SK-N-SH treated with all-trans-retinoic acid at 6 μM for 48 hours (cell line): Measurements from ENCODE around the gene TIAM1.

ENCODE experiments used
- ATAC-seq: fragments of 200-7000 bp; cut with Tn5 transposase; 3 replicates; pipeline ENCODE4 v1.9.1; 2020; ENCODE audit warnings: mild to moderate bottlenecking, moderate library complexity
- ARNTL ChIP-seq: fragments of 450-650 bp; formaldehyde crosslinking; IDR thresholded peaks from 2 replicates; pipeline ENCODE4 v1.5.0; 2020; ENCODE audit warnings: low read depth, mild to moderate bottlenecking, moderate library complexity, borderline replicate concordance
- CREB5 ChIP-seq: fragments of 250-450 bp; sonication (Bioruptor Pico); IDR thresholded peaks from 2 replicates; pipeline ENCODE4 v1.5.1; 2020; ENCODE audit warnings: low read depth, mild to moderate bottlenecking, moderate library complexity
- CSRNP3 ChIP-seq: fragments of 250-450 bp; sonication (Bioruptor Pico); IDR thresholded peaks from 2 replicates; pipeline ENCODE4 v1.5.1; 2021; ENCODE audit warnings: mild to moderate bottlenecking, moderate library complexity
- ESRRG ChIP-seq: fragments of 250-450 bp; sonication (Bioruptor Pico); IDR thresholded peaks from 2 replicates; pipeline ENCODE4 v1.6.1; 2021; ENCODE audit warnings: mild to moderate bottlenecking
- GLIS3 ChIP-seq: fragments of 250-450 bp; sonication (Bioruptor Pico); IDR thresholded peaks from 2 replicates; pipeline ENCODE4 v1.5.0; 2020; ENCODE audit warnings: mild to moderate bottlenecking, moderate library complexity
- OSR1 ChIP-seq: fragments of 250-450 bp; sonication (Bioruptor Pico); IDR thresholded peaks from 2 replicates; pipeline ENCODE4 v1.8.0; 2022; ENCODE audit warnings: moderate library complexity, mild to moderate bottlenecking, inconsistent platforms
- PATZ1 ChIP-seq: fragments of 250-450 bp; sonication (Bioruptor Pico); IDR thresholded peaks from 2 replicates; pipeline ENCODE4 v1.8.0; 2020; ENCODE audit warnings: mild to moderate bottlenecking, moderate library complexity, borderline replicate concordance
- POU6F1 ChIP-seq: fragments of 250-450 bp; sonication (Bioruptor Pico); IDR thresholded peaks from 2 replicates; pipeline ENCODE4 v1.8.0; 2021; ENCODE audit warnings: low read depth, mild to moderate bottlenecking, moderate library complexity, borderline replicate concordance
- PPARA ChIP-seq: fragments of 250-450 bp; sonication (Bioruptor Pico); IDR thresholded peaks from 2 replicates; pipeline ENCODE4 v1.5.0; 2020; ENCODE audit warnings: mild to moderate bottlenecking, borderline replicate concordance
- TCF4 ChIP-seq: fragments of 250-450 bp; sonication (Bioruptor Pico); IDR thresholded peaks from 2 replicates; pipeline ENCODE4 v1.8.0; 2021; ENCODE audit warnings: mild to moderate bottlenecking, moderate library complexity, borderline replicate concordance
- TOX ChIP-seq: fragments of 250-450 bp; sonication (Bioruptor Pico); IDR thresholded peaks from 2 replicates; pipeline ENCODE4 v1.8.0; 2021; ENCODE audit warnings: mild to moderate bottlenecking, moderate library complexity, borderline replicate concordance
- TSHZ2 ChIP-seq: fragments of 250-450 bp; sonication (Bioruptor Pico); IDR thresholded peaks from 2 replicates; pipeline ENCODE4 v1.5.0; 2020; ENCODE audit warnings: mild to moderate bottlenecking, moderate library complexity
- ZC3H10 ChIP-seq: fragments of 250-450 bp; sonication (Bioruptor Pico); IDR thresholded peaks from 2 replicates; pipeline ENCODE4 v1.5.1; 2021; ENCODE audit warnings: mild to moderate bottlenecking, moderate library complexity
- ZFP3 ChIP-seq: fragments of 250-450 bp; sonication (Bioruptor Pico); IDR thresholded peaks from 2 replicates; pipeline ENCODE4 v1.5.0; 2020; ENCODE audit warnings: mild to moderate bottlenecking, moderate library complexity
- ZFP30 ChIP-seq: fragments of 450-650 bp; formaldehyde crosslinking; IDR thresholded peaks from 2 replicates; pipeline ENCODE4 v1.5.0; 2022; ENCODE audit warnings: mild to moderate bottlenecking, moderate library complexity
- ZNF565 ChIP-seq: fragments of 450-650 bp; formaldehyde crosslinking; conservative IDR thresholded peaks from 2 replicates; pipeline ENCODE4 v1.5.0; 2020; ENCODE audit warnings: low read depth, mild to moderate bottlenecking, moderate library complexity
- ZNF70 ChIP-seq: fragments of 450-650 bp; formaldehyde crosslinking; IDR thresholded peaks from 2 replicates; pipeline ENCODE4 v1.5.0; 2020; ENCODE audit warnings: mild to moderate bottlenecking, moderate library complexity
- ZNF8 ChIP-seq: fragments of 450-650 bp; formaldehyde crosslinking; IDR thresholded peaks from 2 replicates; pipeline ENCODE4 v1.5.0; 2020; ENCODE audit warnings: mild to moderate bottlenecking, moderate library complexity

TIAM1 gene

GRCh38 chr21:31330144-31330483 lies 13.9 kb downstream of the TIAM1 start:
- no peak for ATAC-seq
- TF ChIP-seq ZNF8 (CRISPR knock-in tag) (peak; percentile 66; the same call in 1 of the 2 replicates), CSRNP3 (CRISPR knock-in tag) (no peak), ZNF70 (CRISPR knock-in tag) (no peak)

- TF ChIP-seq ZNF8 (CRISPR knock-in tag) = no peak
- no peak for TF ChIP-seq POU6F1 (CRISPR knock-in tag)
- TF ChIP-seq GLIS3 = no peak
- TF ChIP-seq TSHZ2 (CRISPR knock-in tag) = no peak
- no peak for TF ChIP-seq PPARA (CRISPR knock-in tag)
- TF ChIP-seq ARNTL (CRISPR knock-in tag) = no peak
- no peak for TF ChIP-seq CSRNP3 (CRISPR knock-in tag)
- no peak for TF ChIP-seq PATZ1 (CRISPR knock-in tag)
- TF ChIP-seq ZFP30 (CRISPR knock-in tag) = no peak
- TF ChIP-seq TCF4 (CRISPR knock-in tag) = no peak
- ATAC-seq = no peak
These were observed 14.5 kb downstream of the TIAM1 start for GRCh38 chr21:31329456-31330143.

GRCh38 chr21:31326522-31327242 lies 17.4 kb downstream of the TIAM1 start:
- TF ChIP-seq ZNF8 (CRISPR knock-in tag) = no peak
- no peak for TF ChIP-seq ZFP3 (CRISPR knock-in tag)
- no peak for TF ChIP-seq PPARA (CRISPR knock-in tag)
- no peak for TF ChIP-seq POU6F1 (CRISPR knock-in tag)
- TF ChIP-seq ESRRG (CRISPR knock-in tag) = no peak
- TF ChIP-seq TOX (CRISPR knock-in tag) = no peak
- TF ChIP-seq OSR1 = no peak
- TF ChIP-seq ARNTL (CRISPR knock-in tag) = no peak
- no peak for TF ChIP-seq ZNF565 (CRISPR knock-in tag)
- no peak for TF ChIP-seq ZC3H10 (CRISPR knock-in tag)
- no peak for TF ChIP-seq CSRNP3 (CRISPR knock-in tag)
- no peak for TF ChIP-seq CREB5
- no peak for ATAC-seq
